Ishikawa (cell line): Measurements from ENCODE around the gene ANXA6.

Experiments used
- EP300 ChIP-seq: IDR thresholded peaks from 2 replicates; pipeline ENCODE4 v1.6.1; 2012; ENCODE audit warnings: borderline replicate concordance
- YY1 ChIP-seq: IDR thresholded peaks from 2 replicates; pipeline ENCODE4 v1.6.1; 2012; ENCODE audit warnings: low read depth
- ZBTB7A ChIP-seq: IDR thresholded peaks from 2 replicates; pipeline ENCODE4 v1.6.1; 2012; ENCODE audit warnings: low read depth

DNA sequence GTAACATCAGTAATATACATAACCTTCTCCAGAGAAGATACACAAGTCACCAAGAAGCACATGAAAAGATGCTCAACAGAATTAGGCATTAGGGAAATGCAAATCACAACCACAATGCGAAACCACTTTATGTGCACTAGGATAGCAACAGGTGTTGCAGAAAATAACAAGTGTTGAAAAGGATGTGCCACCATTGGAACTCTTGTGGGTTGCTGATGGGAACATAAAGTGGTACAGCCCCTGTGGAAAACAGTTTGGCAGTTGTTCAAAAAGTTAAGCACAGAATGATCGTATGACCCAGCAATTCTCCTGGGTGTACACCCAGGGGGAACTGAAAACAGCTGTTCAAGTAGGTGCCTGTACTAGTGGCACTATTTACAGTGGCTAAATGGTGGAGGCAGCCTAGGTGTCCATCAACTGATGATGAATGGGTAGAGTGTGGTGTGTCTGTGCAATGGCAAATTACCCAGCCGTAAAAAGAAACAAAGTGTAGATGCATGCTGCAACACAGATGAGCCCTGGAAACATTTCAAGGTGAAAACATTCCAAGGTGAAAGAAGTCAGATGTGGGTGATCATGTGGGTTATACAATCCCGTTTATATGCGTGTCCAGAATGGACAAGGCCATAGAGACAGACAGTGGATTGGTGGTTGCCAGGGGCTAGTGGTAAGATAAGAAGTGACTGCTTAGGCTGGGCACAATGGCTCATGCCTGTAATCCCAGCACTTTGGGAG, 39.1 kb upstream of the ANXA6 start:
- TF ChIP-seq ZBTB7A (no peak), EP300 (no peak), YY1 (no peak)
